Upper lobe of left lung (tissue), 4 donors: ENCODE data around the gene SLC27A4.

Experiments used
- CTCF ChIP-seq, 6 experiments: fragments of 450-650 bp in 4 of 6; fragments of 200-600 bp in 2 of 6; sonication (generic) in 2 of 6; IDR thresholded peaks; one replicate each; pipeline ENCODE4 v1.5.1; 2016 to 2019; ENCODE audit warnings: antibody characterized with exemption in 6 of 6
- EP300 ChIP-seq, 4 donors: sonication (generic); formaldehyde crosslinking; IDR thresholded peaks; one replicate each; pipeline ENCODE4 v1.5.1; 2017; ENCODE audit warnings: antibody characterized with exemption in 4 of 4, control low read depth in 2 of 4
- POLR2A ChIP-seq, 4 donors: fragments of 450-650 bp; IDR thresholded peaks; one replicate each; pipeline ENCODE4 v1.5.1; 2016 to 2017; ENCODE audit warnings: antibody characterized with exemption in 4 of 4, mild to moderate bottlenecking in 2 of 4
- POLR2AphosphoS5 ChIP-seq, 2 donors: sonication (generic); formaldehyde crosslinking; IDR thresholded peaks; one replicate each; pipeline ENCODE4 v1.5.1; 2017; ENCODE audit warnings: antibody characterized with exemption in 2 of 2

- TF ChIP-seq POLR2A (IDR thresholded peaks at IDR 0.05) (no peak), EP300 (IDR thresholded peaks at IDR 0.05) (no peak), CTCF (IDR thresholded peaks at IDR 0.05) (no peak), POLR2AphosphoS5 (IDR thresholded peaks at IDR 0.05) (no peak)
Observed at GRCh38 chr9:128317629-128318028, 22.7 kb upstream of the SLC27A4 start.
